HG03354 (cell line): ENCODE measurements around the gene MRPS6.

Source experiments
- ATAC-seq: cut with Tn5 transposase; IDR thresholded peaks from one replicate; pipeline ENCODE4 v1.9.1; 2021; ENCODE audit warnings: mild to moderate bottlenecking; ENCODE audit not compliant: unreplicated experiment, poor library complexity, severe bottlenecking

Gene MRPS6

DNA sequence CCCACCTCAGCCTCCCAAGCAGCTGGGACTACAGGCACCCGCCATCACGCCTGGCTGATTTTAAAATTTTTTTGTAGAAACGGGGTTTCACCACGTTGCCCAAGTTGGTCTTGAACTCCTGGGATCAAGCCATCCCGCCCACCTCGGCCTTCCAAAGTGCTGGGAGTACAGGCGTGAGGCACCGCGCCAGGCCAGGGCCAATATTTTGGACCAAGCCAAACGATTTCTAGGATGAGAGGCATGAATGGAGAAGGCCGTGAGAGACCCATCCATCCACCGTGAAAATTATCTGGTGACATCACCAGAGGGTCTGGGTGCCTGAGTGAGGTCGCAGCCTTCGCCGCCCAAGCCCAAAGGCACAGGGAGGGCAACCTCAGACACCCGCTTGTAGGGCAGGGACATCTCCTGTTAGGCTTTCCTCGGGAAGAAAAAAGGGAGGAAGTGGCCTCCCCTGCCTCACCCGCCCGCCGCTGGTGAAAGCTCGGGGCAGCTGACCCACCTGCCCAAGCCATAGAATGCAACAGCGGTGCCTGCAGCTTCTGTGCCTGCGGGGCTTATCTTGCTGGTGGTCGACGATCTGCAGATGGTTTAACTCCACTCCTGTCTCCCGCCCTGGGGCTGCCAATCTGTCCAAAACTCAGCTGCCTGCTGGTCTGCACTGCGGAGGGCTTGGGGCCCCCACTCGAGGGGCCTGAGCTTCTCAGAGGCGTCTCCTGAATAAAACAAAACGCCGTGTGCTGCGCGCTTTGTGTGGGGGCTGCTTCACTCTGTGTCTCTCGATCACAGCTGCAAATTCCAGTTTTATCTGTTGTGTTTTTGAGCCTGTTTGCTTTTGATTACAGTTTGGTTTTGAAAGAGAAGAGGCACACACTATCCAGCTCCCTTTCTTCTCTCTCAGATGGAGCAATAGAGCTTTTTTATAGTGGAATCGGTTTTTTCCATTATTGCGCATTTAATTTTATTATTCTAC lies 85.8 kb downstream of the MRPS6 start:
- no peak for ATAC-seq

DNA sequence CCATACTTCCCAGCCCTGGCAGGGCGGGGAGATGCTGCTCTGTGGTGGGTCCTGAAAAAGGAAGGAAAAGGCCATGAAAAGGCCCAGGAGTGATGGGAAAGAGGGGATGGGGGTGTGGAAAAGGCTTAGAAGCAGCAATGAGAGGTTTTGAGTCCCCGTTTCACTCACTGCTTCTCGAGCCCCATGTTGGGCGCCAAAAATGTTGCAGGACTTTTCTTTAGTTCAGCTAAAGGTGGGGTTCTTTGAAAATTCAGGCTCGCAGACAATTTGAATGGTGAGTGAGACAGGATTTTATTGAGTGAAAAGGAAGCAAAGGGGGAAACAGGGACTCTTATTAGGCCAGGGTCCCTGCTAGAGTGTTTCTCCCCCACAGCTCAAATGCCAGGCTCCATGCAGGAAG lies 93.1 kb downstream of the MRPS6 start:
- no peak for ATAC-seq

DNA sequence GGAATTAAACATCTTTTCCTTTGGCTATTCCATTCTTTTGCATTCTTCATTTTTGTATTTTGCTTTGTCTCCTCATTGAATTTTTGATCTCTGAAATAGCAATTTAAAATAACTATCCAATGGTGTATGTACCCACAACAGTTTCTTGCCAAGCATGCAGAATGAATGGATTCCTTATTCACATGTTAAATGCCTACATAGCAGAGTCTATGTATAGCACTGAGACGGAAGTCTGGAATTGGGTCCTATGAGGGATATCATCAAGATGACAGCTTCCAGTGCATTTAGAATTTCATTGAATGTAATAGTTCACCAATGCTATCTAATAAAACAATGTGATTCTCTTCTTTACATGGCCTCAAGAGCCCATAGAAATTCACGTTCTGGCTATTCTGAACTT lies 97.5 kb downstream of the MRPS6 start:
- no peak for ATAC-seq

- no peak for ATAC-seq
These were observed 101.1 kb downstream of the MRPS6 start for GRCh38 chr21:34174470-34174869.

DNA sequence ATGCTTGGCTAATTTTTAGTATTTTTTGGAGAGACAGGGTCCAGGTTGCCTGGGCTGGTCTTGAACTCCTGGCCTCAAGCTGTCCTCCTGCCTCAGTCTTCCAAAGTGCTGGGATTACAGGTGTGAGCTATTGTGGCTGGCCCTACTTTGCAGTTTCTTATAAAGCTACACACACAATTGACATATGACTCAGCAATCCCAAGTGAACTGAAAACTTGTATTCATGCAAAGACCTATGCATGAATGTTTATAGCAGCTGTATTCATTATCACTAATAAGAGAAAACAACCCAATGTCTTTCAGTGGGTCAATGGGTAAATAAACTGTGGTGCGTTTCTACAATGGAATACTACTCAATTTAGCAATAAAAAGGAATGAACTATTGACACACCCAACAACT lies 103.1 kb downstream of the MRPS6 start:
- ATAC-seq = no peak

DNA sequence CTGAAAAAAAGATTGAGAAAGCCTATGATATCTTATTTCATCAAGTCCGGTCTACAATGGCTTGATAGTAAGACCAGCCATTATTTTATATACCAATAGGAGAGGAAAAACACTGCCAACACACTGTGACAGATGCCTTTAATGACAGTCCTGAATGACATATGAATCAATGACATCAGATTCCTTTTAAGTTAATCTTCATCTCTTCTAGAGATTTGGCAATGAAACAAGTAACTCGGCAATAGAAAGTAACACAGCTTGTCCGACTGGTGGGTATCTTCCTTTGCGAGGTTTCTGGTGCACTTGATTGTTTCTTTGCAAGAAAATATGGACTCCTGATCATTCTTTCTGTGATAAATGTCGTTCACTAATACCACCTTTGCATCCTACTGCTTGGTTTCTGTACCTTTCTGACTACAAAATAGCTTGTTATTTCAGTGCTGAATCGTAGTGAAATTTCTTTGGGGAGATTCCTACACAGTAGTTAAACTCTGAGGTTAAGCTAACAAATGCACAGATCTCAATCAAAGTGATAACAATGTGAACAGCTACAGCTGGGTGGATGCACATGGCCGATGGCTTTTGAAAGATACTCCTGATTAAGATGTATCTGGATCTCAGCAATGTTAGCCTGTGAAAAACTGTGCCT lies 104.7 kb downstream of the MRPS6 start:
- ATAC-seq = no peak

DNA sequence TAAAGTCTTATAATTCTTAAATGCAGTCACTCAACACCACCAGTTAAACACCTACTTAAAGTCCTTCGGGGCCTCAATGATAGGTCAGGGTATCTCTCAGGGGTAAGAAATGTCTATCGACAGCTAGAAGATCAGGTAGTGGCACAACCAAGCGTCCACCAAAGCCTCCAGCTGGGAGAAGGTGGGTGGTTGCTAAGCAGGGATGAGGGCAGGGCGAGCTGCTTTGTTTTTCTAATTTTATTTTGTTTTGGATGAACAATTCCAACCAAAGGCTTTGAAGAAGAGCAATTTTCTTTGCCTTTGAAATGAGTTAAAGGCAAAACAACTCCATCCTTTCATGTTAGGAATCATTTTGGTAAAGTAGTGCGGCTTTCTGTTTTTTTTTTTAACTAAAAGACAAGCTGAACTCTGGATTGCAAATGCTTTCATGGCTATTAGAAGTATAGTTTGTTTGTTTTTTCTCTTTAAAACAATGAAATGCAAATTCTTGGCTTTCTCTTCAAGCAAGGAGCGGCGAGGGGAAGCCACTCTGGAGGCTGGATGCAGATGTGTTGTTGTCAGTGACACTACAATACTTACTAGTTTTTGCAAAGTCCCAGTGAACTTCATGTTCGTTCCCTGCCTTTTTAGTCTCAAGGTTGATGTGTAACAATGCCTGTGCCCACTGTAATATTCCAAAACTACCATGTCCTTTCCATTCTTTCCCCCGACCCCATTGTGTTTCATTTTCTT lies 106.0 kb downstream of the MRPS6 start:
- no peak for ATAC-seq

- ATAC-seq = no peak
These were observed 107.0 kb downstream of the MRPS6 start for GRCh38 chr21:34180407-34180806.

DNA sequence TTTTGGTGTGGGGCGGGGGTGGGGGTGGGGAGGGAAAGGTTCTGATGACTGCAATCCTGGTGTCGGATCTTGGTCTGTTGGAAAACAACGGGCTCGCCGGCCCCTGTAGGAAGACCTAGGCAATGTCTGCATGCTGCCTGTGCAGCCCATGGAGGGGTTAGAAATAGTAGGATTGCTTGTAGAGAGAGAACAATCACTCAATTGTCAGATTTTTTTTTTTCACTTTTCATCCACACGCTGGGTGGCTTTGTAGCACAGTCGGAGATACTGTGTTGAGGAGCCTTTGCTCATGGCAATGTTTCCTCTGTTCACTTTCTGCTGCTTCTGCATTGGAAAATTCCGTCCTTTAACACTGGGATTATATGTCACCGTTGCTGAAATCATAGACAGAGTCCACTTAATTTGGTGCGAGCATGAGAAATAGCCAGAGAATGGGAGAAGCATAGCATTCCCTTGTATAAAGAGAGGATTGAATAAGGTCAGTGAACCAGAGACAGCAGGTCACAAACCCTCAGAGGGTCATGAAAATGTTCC lies 107.5 kb downstream of the MRPS6 start:
- no peak for ATAC-seq

- no peak for ATAC-seq
These were observed 108.2 kb downstream of the MRPS6 start for GRCh38 chr21:34181431-34182039.

DNA sequence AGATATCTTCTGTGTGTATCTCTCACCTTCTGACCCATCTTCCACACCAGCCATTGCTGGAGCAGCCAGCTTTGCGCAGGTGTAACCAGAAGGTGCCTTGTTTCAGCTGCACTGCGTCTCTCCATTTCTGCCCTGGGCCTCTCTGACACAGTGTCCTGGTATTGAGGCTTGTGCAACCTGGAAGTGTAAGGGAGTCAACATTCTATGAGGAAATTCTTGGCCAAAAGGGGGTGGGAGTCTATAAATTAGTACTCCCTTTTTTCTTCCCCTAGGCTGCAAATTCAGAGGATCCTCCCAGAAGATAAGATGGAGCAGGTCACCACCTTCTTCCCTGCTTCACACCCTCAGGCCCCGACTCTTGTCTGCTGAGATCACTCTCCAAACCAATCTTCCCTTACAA lies 109.1 kb downstream of the MRPS6 start:
- ATAC-seq = no peak

DNA sequence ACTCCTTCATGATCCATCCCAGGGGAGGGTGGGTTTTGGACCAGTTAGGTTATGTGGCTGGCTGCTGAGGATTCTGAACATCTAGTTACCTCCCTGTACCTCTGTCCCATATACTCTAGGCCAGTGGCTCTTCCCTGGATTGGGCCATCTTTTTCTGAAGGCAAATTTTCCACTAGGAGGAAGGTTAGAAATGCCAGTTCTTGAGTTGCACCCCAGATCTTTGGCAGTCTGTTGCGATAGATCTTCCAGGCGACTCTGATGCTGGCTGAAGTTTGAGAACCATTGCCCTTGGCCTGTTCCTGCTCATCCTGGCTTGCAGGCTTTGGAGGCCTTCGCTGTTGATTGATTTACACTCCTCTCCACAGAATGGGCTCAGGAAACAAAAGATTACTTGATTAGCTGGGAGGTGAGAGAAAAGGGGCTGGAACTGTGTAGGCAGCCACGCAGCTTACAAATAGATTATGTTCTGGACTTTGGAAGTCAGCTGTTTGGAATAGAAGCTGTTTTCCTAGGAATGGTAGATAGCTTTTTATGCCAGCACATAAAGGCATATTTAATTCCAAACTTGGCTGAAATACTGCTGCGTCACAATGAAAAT lies 110.1 kb downstream of the MRPS6 start:
- no peak for ATAC-seq

DNA sequence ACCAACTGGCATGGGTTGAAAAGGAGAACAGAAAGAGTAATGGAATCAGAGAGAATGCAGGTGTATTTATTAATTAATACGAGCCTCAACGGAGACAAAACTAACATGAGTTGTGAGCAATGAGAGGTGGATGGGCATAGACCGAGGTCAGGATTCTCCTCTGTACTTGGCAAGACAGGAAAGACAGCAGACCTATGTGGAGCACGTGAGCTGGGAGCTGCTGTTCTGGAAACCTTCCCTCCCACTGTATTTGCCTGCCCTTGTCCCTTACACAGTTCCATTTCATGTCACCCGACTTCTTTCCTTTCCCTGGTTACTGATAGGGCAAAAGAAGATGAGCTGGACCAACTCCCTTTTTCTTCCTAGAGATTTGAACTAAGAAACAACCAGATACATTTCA lies 110.9 kb downstream of the MRPS6 start:
- no peak for ATAC-seq

GRCh38 chr21:34185026-34185750 lies 111.8 kb downstream of the MRPS6 start:
- ATAC-seq = no peak

- no peak for ATAC-seq
These were observed 112.8 kb downstream of the MRPS6 start for GRCh38 chr21:34186109-34186719.

DNA sequence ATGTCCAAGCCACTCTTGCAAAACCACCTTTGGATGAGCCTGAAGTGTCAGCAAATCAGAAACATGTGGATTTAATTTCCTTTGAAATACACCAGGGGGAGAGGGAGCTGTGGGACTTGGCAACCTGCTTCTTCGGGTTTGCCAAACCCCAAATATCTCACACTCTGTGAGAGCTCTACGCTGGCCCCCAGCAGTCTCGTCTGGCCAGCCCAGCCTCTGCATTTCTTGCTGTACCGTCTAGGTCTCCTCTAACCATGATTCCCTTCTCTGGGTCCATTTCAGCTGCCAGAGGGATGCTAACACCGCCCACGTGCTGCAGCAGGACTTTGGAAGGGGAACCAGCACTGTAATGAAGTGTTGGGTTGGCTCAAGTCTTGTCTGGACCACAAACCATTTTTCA lies 114.6 kb downstream of the MRPS6 start:
- no peak for ATAC-seq

- no peak for ATAC-seq
These were observed 116.1 kb downstream of the MRPS6 start for GRCh38 chr21:34189506-34189905.

DNA sequence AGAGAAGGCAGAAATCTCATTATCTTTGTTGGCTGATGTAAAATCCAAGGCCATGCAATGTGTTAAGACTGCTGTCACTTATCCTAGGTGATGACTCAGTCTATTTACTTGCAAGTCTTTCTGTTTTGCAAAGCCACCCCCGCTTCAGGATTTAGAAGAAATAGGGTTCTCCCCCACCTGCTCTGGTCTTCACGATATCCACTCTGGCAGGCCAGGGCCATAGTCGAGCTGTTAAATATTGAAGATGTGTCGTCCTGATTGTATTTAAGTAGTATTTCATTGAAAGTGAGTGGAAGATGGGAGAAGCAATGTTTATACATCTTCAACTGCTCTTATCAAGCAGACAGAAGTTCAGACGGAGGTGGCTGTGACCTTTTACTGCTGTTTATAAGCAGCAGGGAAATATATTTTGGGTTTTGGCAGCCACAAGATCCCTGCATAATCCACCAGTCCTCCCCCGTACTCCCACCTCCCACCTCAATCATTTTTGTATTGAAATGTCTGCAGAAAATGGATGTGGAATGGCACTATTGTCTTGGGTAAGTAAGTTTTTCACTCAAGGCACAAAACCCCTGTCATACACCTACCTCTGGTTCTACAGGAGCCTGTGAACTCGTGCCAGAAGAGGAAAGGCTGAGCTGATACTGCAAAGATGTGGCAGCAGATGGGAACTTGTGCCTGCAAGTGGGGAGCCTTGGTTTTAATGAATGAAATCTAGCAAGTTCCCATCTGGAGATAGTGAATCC lies 117.4 kb downstream of the MRPS6 start:
- ATAC-seq = no peak
